Left lobe of liver (tissue), 2 donors: ENCODE measurements around the gene FYN. TPM values are rescaled to one million over a fixed set of nuclear protein-coding genes. Genes with fewer than 3 reads are reported as not detected.

Source experiments
- ATAC-seq: fragments of 200-7000 bp; cut with Tn5 transposase; one replicate; pipeline ENCODE4 v1.9.1; 2020; ENCODE audit warnings: mild to moderate bottlenecking, moderate library complexity
- DNase-seq: peaks from one replicate; pipeline ENCODE4 v3.0.0-alpha.2; 2020; ENCODE audit warnings: low spot score
- total RNA-seq: library from RNA; stranded (reverse); gene quantifications from one replicate; pipeline ENCODE4 v1.2.1, GENCODE V29; 2021
- donor health status: DM: no; HTN: no; CAD: no; lungs with moderate emphysema.
- donor health status: DM: no; HTN: yes; CAD: no.

The FYN gene
- total RNA-seq, 1 donor from 2014 or later: 30.0 TPM

DNA sequence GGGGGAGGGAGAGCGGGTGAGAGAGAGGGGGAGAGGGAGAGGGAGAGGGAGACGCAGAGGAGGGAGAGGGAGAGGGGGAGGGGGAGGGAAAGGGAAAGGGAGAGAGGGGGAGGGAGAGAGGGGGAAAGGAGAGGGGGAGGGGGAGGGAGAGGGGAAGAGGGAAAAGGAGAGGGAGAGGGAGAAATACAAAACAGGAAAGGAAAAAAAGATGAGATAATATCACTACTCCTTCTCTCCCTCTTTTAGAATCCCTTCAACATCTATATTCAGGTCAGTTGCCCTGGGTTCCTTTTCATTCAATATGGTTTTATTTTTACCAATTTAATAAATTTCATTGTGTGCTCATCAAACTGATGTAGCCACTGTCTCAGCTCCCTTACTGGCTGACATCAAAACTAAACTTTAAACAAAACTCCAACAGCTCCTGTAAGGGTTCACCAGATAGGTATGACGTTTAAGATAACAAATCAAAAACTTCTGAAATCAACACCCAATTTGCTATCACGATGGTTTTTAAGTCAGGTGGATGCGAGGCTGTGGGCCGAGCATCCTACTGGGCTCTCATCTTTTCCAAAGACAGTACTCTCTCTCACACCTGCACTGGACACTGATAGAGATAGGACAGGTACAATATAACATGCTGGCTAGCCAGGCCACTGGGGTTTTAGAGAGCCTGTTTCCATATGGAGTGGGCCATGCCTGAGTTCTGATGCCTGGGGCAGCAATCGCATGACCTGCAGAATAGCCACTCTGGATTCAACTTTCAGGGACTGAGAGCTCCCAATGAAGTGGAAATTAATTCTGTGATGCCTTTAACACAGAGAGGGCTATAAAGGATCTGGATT lies 99.5 kb downstream of the FYN start:
- no peak for ATAC-seq
- DNase-seq: no peak

DNA sequence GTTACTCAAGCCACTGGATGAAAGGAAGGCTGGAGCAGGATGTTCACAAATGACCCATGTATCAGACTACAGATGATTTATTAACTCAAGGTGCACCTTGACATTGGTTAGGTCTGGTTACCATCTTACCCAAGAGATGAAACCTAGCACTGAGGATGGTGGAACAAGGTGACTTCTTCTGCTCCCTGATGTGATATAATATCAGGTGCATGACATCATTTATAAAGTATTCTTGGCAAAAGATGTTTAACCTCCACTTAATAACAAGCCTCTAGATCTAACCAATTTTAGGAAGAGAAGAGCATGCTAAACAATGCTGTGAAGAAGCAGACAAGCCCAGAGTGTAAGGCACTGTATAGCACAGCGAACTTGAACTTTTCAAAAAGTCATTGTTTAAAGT lies 100.9 kb downstream of the FYN start:
- no peak for ATAC-seq
- DNase-seq: no peak

DNA sequence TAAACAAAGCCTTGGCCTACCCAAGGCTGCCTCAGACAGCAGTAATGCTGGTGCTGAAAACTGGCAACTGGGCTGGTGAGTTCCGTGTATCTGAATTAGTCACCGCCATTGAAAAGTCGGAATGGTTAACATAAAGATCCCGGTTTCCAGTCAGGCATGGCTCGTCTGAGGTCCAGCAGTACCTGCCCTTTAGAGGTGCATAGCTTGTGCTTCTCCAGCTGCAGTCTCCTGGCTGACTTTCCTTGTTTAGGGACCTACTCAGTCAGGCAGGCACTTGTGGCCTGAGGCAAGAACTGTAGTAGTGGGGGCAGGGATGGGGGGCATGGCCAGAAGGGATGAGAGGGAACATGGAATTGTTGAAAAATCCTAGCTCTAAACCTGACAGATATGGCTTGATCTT lies 101.6 kb downstream of the FYN start:
- ATAC-seq: no peak
- no peak for DNase-seq

DNA sequence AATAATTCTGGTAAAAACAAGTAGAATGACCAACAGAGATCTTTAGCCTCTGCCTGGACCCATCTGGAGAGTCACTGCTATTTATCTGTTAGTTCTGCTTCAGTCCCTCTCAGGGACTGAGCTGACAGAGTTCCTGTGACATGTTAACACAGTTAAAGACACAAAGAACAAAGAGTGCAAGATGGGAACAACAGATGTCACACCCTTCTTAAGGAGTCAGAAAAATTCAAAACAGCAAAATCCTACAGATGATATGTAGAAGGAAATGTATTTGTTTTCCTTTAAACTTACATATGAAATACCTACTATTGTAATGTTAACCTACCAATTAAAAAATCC lies 102.2 kb downstream of the FYN start:
- ATAC-seq (no peak), DNase-seq (no peak)

DNA sequence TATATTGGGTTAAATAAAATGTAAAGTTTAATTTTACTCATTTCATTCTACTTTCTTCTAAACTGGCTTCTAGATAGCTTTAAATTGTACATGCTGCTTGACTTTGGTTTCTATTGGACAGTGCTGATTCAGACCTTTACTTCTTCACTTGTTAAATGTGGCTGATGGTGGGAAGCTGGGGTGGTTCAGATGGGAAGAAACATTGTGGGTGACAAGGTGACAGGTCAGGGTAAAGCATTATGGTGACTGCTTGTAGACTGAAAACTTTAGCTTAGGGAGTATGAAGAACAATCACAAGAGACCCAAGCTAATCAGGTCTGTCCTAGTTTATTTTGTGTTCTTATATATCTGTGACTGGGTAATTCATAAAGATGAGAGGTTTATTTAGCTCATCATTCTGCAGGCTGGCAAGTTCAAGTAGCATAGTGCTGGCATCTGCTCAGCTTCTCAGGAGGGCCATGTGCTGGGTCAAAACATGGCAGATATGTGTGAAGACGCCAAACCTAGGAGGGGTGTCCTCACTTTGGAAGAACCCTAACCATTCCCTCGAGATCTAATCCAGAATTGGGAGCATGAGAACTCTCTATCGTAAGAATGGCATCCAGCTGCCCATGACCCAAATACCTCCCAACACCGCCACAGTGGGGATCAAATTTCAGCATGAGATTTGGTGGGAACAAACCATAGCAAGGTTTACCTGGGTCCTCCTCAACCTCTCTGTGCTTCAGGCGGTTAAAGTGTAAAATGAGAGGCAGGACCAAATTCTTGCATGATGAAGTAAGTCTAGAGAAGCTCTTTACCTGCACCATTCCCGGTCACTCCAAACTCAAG lies 102.8 kb downstream of the FYN start:
- no peak for DNase-seq
- no peak for ATAC-seq

DNA sequence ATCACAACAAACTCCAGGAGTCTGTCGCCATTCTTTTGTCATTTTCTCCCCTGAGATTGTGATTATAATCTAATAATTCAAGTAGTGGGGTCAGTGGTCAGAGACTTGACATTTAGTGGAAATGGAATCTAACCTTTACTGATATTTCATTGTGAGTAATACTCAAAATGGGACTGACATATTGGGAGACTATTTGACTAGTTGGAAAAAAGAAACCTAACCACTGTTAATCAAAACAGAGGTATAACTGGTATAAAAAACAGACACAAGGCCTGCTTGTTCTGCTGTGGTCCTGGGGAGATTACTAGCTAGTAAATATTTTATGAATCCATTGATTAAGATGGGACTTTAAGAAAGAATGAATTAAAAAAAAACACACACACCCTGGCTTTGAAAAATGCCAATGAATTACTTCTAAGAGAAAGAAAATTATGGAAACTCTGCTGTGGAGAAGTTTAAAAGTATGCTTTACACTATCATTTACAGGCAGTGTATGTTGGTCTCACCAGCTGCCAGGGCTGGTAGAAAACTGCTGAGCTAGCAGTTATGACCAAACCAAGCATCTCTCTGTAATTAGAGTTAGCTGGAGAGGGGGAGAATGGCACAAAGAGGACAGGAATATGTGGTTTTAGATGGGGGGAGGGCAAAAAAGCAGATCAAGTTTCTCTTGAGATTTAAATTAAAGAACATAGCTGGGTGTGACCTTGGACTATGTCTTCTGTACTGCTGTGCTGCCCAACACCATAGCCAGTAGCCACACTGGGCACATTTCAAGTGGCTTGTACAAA lies 103.7 kb downstream of the FYN start:
- DNase-seq (no peak), ATAC-seq (no peak)

DNA sequence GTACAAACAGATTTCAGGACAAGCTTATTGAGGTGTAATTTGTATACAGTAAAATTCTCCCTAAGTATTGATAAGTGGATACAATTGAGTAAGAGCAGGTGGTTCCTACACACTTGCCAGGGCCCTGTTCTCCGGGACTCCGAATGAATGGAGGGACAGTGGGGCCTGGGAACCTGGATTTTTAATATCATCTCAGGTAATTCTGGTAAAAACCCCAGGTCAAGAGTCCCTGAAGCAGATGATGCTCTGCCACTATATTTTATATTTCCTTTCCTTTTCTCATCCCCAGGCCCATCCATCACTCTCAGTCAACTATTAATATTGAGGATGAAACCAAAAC lies 104.9 kb downstream of the FYN start:
- no peak for ATAC-seq

DNA sequence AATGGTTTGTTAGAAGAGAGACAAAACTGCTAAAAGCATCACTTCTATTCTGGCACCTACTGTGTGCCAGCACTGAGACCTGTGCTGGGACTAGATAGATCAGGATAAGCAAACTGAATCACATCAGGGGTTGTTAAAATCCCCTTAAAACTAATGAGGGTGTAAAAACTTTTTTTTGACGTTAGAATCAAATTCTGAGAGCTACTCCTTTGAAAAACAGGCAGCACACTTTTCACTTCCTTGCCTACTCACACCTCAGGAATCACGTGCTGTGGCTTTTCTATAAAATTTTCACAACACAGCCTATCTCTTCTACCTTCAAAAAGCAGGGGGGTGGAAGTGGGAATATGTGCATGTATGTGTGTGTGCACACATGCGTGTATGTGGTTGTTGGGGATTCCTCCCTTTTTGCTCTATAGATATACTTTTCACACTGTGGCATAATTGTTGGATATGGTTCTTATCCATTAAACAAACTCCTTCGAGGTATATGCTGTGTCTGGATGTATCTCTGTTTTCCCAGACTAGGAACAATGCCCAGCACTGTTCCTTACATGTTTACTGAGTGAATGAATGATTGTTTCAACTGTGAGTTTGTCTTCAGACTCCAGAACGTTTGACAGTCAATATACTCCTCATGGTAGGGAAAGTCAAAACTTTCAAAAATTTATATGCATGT lies 105.4 kb downstream of the FYN start:
- ATAC-seq: no peak
- no peak for DNase-seq

More for the DNA sequence above, 104.9 kb downstream of the FYN start:
- DNase-seq: no peak

DNA sequence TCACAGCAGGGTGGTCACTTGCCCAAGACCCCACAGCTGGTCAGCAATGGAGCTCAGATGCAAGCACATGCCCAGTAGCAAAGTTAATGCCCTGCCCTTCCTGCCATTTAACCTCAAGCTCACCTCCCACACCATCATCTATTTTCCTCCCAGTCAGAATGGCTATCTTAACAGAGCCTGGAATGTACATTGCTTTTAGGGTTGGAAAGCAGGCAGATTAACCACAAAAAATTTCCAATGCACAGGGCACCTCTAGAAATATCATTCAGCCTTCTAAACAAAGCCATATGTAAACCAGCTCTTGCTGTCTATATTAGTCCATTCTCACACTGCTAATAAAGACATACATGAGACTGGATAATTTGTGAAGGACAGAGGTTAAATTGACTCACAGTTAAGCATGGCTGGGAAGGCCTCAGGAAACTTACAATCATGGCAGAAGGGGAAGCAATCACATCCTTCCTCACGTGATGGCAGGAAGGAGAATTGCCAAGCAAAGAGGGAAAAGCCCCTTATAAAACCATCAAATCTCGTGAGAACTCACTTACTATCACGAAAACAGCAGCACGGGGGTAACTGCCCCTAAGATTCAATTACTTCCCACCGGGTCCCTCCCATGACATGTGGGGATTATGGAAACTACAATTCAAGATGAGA lies 106.9 kb downstream of the FYN start:
- DNase-seq: no peak
- no peak for ATAC-seq

DNA sequence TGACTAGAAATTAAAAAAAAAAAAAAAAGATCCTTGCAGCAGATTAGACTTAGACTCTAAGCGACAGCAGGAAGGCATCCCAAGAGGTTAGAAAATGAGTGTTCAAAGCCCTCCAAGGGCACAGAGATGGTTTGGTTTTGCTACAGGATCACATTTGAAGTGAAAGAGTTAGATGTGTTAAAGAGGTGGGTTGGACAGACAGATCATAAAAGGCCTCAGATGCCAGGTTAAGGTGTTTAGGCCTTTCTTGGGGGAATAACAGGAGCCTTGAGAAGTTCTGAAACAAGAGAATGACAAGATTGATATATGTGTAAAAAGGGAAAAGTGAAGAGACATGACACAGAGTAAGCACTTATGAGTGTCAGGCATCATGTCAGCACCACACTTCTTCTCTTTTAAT lies 107.5 kb downstream of the FYN start:
- DNase-seq (no peak), ATAC-seq (no peak)

DNA sequence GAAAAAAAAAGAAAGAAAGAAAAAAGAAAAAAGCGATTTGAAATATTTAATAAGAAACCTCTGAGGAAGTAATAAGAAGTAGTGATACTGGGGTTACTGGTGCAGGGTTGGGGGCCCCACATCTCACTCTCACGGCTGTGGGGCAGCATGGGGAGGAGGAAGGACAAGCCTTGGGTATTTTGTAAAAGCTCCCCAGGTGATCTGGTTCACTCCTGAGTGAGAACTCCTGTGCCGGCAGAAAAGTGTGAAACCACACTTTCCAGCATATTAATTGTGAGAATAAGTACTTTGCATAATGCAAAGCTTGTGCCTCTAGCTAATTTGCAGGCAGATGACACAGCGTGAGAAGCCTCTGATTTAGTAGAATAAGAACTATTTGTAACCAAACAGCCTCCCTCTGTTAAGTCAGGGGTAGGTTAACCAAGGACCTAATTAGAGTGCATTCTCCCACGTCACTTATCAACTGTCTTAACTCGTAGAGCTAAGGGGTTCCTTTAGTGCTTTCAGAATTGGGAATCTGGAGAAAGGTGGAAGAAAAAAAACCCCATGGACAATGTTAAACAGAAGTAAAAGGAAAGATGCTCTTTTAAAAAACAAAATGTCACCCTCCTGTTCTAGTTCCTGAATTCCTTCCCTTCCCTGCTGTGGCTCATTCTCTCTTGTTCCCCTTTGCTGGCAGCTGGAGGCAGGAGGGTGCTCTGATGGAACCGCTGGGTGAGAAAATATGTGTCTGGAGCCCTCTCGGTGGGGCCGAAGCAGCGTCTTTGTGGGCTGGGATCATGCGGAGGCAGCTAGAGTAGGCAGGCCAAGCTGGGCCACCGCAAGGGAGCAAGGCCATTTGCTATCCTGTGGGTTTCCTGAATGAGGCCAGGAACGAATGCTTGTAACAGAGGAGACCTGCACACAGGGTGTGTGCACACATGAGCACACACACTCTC lies 108.7 kb downstream of the FYN start:
- ATAC-seq (no peak), DNase-seq (no peak)

DNA sequence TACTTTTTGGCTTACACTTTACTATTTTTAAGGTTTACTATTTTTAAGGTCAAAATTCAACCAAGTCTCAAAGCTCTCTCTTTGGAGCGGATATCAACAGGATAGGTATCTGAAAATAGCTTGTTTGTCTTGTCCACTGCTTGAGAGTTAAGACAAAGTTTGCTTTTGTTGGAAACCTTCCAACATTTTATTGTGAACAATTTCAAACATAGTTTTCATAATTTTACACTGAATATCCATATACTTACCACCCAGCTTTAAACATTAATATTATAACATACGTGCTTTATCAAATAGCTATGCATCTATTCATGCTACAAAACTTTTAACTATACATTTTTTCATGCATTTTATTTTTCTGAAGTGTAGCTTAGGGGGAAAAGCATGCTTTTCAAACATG lies 109.9 kb downstream of the FYN start:
- ATAC-seq: no peak
- DNase-seq: no peak

DNA sequence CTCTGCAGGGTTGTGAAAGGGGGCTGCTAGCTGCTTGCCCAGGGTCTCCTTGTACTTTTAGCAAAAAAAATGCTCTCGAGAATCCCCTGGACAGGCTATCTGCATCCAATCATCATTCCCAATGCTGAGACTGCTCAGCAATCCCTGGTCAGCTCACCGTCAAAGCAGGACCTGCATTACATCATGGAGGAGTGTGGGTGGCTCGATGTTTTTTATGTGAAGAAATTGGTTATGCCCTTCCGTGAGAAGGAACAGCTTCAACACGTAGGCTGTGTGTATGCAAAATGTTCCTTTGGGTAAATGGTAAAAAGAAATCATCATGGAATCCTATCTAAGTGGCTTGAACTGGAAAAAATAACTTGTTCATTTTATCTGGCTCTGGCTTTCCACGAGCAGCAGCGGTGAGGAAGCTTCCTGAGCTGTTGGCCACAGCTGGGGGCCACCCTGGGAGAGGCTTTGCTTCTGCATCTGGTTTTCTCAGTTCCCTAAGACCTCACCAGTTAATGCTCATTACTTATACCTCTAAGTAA lies 111.4 kb downstream of the FYN start:
- no peak for ATAC-seq
- no peak for DNase-seq

DNA sequence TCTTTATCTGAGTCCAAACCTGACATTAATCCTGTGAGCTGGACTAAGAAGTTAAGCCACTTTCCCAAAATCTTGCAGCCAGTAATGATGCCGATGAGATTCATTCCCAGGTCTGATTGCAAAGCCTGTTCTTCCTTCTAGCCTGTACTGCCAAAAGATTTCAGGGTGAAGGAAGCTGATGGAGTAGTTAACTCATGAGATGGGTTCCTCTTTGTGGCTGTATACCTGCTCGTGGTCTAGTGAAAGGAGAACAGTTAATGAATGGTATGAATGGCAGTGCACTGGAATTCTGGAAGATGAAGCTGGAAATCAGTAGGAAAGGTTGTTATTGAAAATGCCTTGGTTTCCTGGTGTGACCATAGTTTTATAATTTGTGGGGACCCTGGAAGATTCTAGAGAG lies 112.0 kb downstream of the FYN start:
- DNase-seq: no peak
- no peak for ATAC-seq

DNA sequence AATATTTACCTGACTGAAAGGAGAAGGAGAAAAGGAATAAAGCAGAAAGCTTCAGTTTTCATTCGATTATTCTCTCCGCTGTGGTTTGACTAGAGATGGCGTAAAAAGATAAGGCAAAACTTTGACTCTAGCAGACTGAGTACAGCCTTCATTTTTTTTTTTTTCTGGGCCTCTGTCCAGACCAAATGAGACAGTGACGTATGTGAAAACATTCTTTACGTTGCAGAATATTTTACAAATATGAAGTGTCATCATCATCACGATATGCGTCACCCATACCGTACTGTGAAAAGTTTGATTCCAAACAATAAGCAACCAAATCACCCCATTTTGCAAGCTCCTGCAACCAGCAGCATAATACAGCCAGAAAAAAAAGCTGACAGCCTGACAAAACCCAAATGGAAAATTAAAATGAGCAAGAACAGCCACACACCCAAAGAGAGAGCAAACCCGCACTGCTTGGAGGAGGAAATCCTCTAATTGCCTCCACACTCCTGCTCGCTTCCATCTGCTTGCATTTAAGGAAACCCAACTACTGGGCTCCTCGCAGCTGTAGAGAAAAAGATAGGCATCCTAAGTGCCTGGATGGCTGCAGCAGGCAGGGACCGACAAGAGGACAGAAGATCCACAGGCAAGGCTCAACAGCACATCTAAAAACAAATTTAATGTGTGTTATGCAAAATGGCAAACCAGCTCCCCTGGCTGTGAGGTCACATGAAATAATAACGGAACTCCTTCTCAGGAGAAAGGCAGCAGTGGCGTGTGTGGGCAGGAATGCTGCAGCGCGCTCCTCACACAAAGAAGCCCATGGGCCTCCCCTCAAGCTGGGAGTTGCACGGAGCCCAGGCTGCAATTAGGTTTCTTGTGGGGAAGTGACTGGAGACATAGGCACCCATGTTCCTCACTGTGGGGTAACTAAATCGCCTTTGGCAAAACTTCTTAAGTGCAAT lies 113.1 kb downstream of the FYN start:
- DNase-seq (no peak), ATAC-seq (no peak)

DNA sequence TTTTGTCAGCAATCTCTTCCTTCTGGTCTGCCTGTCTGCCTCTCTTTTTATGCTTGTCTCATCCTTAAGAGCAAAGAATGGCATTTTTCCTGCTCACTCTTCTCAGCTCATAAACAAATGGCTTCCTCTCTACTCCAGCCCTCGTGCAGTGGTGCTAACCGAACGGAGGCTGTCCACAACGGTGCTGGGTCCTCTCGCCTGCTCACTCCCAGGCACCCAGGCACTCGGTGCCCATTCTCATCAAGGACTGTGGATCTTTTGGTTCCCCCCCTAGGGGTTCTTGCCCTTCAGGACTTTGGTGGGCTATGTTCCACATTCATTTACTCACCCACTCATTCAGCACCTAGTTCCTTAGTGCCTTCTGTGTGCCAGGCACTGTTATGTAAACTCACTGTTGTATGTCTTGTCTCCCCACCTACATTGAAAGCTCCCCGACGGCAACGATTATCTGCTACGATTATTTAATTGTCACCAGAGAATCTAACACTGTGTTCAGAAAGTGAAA lies 113.9 kb downstream of the FYN start:
- ATAC-seq (no peak), DNase-seq (no peak)

DNA sequence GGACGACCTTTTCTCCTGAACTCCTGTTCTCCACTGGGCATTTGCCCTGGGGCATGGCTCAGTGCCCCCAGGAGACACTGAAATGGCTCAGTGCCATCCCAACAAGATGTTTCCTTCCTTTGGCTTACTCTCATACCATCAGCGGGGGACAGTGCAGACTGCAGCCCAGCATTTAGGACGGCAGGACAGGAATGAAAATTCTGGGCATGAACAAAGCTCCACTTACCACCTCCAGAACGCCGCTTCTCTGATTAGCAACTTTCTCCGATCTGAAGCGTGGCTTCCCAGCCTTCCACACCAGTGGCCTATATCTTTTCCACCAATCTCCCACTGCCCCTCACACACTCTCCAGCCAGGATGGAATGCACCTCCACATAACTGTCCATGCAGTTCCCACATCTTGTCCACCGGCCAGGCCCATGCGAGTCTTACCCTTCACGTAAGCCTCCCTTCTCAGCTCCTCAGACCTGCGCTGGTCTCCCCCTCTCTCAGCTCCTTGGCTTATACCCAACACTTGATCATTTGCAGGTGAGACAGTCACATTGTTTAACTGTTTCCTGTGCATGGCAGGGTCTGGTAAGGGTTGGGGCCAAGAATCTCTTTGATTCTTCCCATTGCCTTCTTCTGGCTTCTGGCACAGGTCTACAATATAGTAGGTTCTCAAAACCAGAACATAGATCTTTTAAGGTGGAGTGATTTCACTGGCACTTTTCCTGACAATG lies 114.5 kb downstream of the FYN start:
- no peak for DNase-seq
- ATAC-seq: no peak
